DLD1 (cell line): ENCODE results near the gene FOXC1.

ENCODE experiments used
- in situ Hi-C: cut with HindIII; loops from 2 replicates; pipeline ENCODE4 v1.10.0; 2017; ENCODE audit warnings: low sequenced_read_pairs

Gene FOXC1

DNA sequence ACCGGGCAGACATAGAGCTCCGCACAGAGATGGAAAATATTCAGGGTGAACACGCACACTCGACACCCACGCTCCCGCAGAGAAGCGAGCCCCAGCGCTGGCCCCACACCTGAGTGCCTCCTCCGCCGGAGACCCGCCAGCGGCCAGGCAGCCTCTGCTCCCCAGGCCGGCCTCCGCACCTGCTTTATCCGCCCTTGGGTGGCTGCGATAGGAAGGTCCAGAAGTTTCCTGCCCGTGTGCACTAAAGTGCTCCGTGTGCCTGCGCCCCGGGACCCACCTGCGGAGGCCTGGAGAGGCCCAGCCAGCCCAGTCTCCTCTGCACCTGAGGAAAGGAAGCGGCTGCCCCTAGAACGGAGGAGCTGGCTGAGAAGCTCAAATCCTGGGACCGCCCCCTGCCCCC lies 10.8 kb upstream of the FOXC1 start:
- in situ Hi-C loops: no loop called here

DNA sequence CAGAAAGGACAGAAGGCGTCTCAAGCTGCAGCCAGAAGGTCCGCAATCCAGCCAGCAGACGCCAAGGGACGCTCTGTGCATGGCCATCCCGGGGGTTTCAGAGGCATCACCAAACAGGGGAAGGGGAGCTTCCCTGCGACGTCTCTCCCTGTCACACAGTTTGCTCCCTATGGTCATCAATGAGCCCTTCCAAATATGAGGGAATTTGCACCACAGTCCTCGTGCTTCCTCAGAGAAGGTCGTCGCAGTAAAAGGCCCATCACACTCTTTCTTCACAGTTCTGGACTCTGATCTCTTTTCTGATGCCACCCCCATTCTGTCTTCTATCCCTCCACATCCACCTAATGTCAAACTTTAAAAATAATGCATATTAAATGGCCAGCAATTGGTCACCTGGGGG lies 10.2 kb upstream of the FOXC1 start:
- in situ Hi-C loops: no loop called here

DNA sequence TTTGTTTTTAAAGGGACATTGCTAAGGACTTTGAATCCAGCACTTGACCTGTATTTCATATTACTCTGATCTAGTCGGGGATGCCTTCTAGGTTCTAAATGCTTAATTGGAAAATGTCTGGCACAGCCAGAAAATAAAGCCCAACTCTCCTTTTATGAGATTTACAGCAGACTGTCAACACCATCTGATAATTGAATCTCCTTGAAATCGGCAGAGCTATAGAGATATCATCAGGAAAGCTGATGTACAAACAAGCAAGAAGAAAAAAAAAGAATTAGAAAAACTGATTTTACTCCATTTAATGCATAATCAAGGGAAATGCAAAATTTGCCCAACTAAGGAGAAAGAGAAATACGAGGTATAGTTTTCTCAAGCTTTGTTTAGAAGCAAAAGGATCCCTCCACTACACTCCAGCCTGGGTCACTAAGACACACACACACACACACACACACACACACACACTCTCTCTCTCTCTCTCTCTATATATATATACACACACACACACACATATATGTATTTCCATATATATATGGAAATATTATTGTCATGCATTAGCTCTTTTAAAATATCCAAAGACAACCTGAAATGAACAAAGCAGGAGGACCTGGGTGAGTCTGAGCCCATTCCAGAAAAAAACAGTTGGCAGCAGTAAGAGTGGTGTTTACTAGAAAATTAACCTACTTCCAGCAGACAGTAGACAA lies 9.5 kb upstream of the FOXC1 start:
- in situ Hi-C loops: no loop called here

DNA sequence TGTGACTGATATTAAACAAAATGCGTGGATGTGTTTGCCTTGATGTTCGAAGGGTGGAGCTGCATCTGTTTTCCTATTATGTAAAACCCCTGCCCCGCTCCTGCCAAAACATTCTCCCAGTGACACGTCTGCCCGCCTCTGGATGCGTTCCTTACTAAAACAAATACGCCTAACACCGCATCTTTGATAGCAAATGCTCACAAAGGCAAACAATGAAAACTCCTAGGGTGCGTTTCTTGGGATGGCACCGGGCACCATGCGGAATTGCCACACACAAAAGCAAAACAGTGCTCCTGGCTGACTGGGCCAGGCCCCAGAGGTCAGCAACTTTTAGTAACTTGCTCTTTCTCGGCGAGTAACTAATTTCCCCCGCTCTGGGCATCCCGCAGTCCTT lies 9.0 kb upstream of the FOXC1 start:
- in situ Hi-C loops: no loop called here

DNA sequence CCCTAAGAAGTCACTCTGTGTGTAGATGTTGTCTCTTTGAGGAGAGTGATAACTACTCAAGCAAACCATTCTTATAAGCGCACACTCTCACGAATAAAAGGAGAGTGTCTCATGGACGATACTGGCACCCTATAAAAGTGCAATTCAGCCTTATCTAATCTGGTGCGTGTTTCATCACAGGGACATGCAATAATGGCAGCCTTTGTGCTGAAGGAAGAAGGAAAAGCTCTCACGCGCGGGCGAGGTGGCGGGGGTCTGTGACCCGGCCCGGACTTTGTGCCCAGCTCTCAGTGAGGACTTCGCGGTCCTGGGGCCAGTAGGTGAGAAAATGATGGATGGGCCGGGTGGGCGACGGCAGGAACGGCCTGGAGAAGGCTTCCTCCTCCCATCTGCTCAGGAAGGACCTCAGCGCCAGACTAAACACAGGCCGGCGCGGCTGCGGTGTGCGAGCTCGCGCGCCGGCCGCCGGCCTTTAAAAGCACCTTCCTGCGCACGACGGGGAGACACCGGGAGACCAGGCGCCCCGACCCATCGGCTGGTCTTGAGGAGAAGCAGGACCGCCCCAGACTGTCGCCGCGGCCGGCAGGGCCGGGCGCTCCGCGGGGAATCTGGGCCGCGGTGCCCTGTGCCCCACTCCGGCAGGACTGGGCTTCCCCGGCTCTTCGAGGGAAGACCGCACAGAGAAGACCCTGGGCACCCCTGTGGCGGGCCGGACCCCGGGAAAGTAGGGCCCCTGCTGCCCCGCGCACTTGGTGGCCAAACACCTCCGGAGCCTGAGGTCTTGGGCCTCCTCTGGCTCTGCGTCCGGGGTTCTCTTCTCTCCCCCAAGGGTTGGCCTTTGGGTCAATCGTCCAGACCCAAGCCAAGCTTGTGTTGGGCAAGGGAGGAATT lies 8.3 kb upstream of the FOXC1 start:
- in situ Hi-C loops: no loop called here

DNA sequence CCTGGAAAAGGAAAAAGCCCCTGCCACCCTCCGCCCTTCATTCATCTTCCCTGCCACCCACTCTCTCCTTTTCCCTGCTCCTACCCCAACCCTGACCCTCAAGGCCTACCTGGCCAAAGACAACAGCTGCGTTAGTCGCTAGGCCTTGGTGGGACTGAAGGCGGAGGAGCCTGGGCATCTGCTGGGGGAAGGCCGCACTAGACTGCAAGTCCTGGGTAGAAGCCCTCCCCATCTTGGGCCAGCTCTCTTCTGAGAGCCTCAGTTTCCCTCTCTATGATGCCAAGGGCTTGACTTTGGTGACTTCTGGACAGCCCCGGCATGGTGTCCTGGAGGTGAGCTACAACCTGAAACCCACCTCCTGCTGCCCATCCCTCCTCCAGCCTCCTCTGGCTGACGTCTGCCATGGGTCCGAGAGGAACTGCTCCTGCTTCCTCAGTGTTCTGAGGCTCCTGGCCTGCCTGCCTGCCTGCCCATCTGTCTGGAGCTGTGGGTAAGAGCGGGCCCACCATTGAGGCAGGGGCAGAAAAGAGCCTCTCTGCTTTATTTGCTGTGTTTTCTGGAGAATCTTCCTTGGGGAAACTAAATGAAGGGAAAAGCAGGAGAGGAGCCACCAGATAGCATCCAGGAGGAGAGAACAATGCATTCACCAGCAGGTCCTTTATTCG lies 7.5 kb upstream of the FOXC1 start:
- in situ Hi-C loops: no loop called here

DNA sequence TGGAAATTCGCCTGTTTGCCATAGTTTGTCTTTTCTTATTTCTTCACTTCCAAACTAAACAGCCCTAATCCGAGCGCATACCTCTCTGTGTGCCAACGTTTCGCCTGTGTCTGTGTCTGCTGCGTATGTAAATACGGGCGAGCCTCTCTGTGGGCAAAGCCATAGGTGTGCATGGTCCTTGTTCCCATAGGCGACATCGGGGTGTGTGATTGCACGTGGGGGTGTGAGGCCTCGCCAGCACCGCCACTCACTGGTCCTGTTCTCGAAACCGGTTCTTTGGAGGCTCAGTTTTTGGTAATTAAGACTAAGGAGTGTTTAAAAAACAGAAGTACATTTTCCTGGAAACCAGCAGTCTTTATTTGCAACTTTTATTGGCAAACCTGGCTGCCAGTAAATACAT lies 6.0 kb upstream of the FOXC1 start:
- in situ Hi-C loops: no loop called here

DNA sequence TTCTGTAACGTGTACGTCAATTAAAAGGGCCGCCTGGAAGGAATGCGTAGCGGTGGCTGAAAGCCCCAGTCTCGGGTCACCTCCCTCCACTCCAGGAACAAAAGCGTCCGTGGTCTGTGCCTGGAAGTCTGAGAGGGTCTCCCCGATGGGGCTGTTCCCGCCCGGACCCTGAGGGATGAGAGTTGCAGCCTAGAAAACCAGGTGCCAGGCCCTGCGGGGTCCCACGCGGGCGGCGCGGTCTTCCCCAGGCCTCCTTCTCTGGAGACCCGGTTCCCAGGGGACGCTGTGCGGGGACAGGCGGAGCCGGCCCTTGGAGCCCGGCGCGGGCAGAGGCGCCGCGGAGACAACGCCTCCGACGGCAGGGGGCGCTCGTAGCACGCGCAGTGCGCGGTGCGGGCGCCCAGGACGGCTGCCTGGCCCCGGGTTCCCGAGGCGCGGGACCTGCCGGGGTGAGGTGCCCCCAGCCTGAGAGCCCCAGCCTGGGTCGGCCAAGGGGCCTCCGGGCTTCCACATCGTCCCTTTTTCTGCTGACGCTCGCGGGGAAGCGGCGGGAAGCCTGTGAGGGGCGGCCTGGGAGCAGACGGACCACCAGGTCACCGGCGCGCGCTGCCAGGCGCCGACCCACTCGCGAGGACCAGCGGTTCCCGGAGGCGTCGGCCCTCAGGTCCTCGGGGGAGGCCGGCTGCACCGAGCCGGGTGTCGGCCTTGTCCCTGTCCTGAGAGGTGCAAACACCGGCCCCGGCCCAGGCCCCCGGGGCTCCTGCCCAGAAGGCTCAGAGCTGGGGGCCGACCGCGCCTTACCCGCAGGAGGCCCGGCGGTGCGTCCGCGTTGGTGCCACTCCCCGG lies 5.3 kb upstream of the FOXC1 start:
- in situ Hi-C loops: no loop called here

DNA sequence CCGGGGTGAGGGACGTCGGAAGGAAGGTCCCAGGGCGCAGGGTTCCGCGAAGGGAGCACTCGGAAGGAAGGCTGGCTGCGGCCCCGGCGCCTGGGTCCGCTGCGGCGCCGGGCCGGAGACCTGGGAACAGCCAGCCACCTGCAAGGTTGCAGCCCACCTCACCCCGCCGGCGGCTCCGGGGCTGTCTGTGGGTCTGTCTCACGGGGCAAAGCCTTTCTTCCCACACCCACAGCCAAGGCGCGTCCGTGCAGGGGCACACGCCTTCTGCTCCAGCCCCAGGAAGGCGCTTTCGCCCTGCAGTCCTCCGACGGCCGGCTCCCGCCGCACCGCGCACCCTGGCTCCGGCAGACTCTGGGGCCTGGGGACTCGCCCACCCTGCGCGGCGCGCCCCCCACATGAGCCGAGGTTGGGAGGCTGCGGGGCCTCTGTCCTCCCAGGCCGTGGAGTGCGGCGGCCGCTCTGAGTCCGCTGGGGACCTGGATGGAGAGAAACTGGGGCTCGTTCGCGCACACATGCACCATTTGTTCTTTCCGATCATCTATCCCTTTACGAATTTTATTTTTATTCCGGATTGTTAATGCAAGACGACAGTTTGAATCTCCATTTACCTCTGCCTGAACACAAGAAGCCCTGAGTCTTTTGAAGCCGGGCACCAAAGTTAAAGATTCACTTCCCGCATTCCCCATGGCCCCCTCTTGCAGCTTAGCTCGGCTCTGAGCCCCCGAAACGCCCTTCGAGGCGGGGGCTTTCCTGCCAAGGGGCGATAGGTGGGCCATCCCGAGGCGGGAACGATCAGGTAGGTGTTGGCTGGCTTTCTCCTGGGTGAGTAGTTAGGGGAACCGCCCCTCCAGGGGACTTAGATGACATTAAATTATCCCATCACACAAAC lies 4.5 kb upstream of the FOXC1 start:
- in situ Hi-C loops: no loop called here

DNA sequence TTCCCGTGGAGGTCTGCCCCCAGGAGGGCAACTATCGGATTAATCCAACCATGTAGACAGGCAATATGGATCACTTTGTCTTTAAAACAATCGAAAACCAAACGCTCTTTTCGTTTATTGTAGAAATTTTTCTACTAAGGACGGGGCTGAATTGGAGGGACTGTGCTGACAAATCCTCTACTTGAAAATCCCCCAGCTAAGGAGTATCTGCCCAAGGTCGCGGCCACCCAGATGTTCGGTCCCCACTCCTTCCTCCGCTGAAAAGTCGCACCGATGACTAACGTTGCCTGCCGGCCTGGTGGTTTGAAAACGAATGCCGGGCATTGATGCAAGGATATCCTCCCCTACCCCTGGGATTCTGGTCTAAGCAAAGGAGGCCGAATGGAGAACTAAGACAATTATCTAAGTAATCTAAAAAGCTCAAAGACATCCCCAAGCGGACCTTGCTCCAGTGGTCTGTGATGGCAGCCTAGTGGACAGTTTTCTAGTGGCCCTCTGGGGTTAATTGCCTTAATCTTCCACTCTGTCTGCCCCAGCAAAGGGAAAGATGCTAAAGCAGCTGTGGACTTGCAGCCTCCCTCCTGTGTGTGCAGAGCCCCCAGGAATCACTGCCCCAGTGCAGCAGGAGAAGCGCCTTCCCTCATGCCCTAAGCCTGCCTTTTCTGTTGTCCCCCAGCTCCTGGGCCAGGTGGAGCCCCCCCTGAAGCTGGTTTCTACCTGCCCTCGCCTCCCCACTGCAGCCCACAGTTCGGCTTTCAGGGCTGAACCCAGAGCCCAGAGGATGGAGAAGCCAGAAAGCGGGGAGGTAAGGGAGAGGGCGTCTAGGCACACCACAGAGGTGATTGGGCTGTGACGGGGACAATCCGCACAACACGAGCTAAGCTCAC lies 3.6 kb upstream of the FOXC1 start:
- in situ Hi-C loops: no loop called here

DNA sequence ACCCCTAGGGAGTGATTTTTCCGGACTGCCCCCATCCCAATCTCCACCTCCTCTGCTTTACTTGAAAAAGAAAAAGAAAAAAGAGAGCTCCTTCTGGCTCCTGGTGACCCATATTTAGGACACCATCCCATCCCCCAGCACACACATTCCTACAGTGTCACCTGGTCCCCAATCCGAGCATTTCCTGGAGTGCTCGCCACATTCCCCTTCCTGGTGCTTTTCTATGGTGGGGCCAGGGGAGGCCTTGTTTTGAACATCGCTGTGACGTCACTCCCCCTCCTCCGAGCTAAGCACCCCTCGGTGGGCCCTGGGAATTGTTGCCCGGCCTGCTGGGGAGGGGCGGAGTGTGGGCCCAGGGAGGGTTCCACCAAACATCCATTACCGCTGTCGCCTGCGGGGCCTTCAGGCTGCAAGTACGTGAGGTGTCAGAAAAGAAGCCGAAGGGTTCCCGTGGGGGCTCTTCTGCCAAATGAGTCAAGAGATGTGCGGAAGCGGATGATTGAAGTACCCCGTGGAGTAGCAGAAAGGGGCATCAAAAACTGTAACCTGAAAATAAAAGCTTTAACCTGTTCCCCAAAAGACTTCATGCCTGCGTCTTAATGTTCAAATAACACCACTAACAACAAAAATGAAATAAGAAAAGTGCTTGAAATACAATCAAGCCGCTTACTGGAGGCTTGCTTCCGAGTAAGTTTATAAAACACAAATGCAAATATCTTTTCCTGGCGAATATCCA lies 2.8 kb upstream of the FOXC1 start:
- in situ Hi-C loops: no loop called here

DNA sequence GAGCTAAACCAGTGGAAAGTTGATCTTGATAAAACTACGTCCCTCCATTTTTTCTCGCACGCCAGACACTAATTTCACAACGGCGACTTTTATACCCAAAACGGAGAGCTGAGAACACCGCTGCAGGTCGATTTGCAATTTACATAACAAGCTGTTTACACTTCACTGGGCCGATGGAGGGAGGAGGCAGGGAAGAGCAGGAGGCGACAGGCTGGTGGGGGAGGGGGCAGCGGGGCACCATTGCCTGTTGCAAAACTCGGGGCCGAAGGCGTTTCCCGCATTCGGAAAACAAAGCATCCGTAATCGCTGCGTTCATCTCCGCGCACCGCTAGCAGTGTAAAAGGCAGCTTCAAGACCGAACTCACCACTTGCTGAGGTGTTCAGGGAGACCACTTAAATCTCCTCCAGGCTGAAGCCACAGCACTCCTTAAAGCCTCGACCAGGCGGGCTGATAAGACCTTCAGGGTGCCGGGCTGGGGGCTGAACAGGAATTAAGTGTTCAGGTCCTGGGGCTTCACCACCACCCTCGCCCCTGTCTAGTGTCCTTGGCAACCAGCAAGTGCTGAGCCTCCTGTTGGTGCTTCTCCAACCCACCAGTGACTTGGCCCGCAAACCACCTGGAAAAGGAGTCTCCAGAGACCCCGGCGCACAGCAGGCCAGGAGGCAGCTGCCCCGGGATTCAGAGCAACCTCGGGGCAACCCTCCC lies 2.0 kb upstream of the FOXC1 start:
- in situ Hi-C loops: no loop called here

DNA sequence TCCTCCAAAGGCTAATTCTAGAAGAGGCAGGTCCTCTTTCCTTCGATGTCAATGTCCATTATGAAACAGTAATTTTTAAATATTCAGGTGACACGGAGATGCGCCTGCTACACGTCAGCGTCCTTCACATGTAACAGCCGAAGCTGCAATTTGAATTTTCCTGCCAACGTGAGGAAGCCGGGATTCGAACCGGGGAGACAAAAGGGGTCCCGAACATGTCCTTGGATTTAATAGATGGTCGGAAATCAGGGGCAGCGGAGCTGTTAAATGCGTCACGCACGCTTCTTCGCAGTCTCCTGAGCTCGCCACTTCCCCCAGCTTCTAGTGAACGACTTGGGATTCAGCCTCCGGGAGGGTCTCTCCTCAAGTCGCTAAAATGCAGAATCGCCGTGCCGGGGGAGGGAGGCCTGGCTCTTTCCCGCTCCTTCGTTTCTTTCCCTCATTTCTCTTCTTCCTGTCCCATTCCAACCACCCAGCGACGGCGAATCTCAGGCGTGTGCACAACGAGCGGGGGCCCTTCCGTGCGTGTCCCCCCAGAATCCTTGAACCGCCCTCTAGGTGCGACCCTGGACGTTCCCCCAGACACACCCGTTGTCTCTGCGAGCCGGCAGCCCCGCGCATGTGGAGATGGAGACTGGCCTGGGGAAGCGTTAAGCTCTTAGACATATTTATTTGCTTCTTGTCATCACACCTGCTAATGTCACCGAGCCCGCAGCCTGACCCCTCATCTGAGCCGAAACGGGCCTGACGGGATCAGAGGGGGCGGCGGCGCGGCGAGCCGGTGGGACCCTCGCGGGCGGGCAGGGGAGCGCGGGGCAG lies 1.3 kb upstream of the FOXC1 start:
- in situ Hi-C loops: no loop called here

DNA sequence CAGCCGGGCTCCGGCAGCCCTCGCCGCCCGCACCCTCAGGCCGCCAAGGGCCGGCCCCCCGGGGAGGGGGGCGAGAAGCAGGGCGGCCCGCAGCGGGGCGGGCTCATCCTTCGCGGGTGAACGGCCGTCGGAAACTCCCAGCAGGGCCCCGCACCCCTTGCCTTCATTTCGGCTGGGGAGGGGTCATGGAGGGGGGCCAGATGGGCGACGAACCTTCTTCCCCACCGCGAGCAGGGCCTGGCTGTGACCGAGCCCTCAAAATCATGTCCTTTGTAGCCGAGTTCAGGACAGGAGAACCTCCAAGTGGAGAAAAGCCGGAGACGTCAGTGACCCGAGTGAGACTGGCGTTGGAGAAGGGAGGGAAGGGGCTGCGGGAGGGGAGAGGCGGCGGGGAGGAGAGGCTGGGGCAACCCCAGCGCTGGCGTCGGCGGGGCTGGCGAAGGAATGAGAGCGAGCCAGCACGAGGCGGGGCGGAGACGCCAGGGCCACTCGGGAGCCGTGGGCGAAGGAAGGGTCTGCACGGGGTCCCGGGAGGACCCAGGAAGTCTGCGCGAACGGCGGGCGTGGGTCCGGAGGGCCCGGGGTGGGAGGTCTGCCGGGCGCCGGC lies 571 bp upstream of the FOXC1 start:
- in situ Hi-C loops: no loop called here

DNA sequence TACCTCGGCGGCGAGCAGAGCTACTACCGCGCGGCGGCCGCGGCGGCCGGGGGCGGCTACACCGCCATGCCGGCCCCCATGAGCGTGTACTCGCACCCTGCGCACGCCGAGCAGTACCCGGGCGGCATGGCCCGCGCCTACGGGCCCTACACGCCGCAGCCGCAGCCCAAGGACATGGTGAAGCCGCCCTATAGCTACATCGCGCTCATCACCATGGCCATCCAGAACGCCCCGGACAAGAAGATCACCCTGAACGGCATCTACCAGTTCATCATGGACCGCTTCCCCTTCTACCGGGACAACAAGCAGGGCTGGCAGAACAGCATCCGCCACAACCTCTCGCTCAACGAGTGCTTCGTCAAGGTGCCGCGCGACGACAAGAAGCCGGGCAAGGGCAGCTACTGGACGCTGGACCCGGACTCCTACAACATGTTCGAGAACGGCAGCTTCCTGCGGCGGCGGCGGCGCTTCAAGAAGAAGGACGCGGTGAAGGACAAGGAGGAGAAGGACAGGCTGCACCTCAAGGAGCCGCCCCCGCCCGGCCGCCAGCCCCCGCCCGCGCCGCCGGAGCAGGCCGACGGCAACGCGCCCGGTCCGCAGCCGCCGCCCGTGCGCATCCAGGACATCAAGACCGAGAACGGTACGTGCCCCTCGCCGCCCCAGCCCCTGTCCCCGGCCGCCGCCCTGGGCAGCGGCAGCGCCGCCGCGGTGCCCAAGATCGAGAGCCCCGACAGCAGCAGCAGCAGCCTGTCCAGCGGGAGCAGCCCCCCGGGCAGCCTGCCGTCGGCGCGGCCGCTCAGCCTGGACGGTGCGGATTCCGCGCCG lies 994 bp downstream of the FOXC1 start:
- in situ Hi-C loops: no loop called here

DNA sequence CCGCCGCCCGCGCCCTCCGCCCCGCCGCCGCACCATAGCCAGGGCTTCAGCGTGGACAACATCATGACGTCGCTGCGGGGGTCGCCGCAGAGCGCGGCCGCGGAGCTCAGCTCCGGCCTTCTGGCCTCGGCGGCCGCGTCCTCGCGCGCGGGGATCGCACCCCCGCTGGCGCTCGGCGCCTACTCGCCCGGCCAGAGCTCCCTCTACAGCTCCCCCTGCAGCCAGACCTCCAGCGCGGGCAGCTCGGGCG lies 1.5 kb downstream of the FOXC1 start:
- in situ Hi-C loops: no loop called here
